Activated CD8-positive, alpha-beta memory T cell treated with anti-CD3 and anti-CD28 coated beads for 36 hours (primary cell): ENCODE measurements around the gene SSH3. TPM values are rescaled to one million over a fixed set of nuclear protein-coding genes. Genes with fewer than 3 reads are reported as not detected.

Experiments
- CTCF ChIA-PET: fragments of 350-600 bp; sonication (Branson Sonifier 250); formaldehyde crosslinking; loops from one replicate; lab custom pipeline; 2021; ENCODE audit warnings: antibody characterized with exemption; lab: Charles Lee
- POLR2A ChIA-PET: fragments of 350-600 bp; sonication (Branson Sonifier 250); formaldehyde crosslinking; loops from one replicate; lab custom pipeline; 2021; ENCODE audit warnings: antibody characterized with exemption; lab: Charles Lee
- total RNA-seq, 2 experiments: library from RNA; stranded (reverse); gene quantifications; one replicate each; pipeline ENCODE4 v1.2.3, GENCODE V29; 2021

The SSH3 gene
- total RNA-seq, 2 experiments from 2014 or later = 6.1 to 7.6 TPM

- ChIA-PET CTCF (interaction anchor here (0.6 to 7.4 kb wide), 13 partner anchors 11 to 117 kb away, joined by 3 to 92 read pairs (median 4); partner anchors contain the start of genes ANKRD13D and POLD4), POLR2A (interaction anchor here (0.6 to 2.7 kb wide), 3 partner anchors 12 to 52 kb away, joined by 3 to 23 read pairs (median 6); no protein-coding TSS in a partner anchor)
These were observed 37.5 kb upstream of the SSH3 start for GRCh38 chr11:67265633-67266448.

GRCh38 chr11:67266449-67267187, 36.7 kb upstream of the SSH3 start, which contains the start of gene GRK2:
TSS of gene GRK2 (plus strand) at chr11:67266473. CDS start at chr11:67266700, 227 bp downstream.
- ChIA-PET POLR2A (interaction anchor here (0.6 to 2.7 kb wide), 3 partner anchors 11 to 51 kb away, joined by 3 to 23 read pairs (median 6); no protein-coding TSS in a partner anchor), CTCF (interaction anchor here (1.0 to 7.5 kb wide), 8 partner anchors 11 to 116 kb away, joined by 3 to 72 read pairs (median 6); partner anchors contain the start of gene ANKRD13D)

GRCh38 chr11:67267188-67268080, 35.9 kb upstream of the SSH3 start:
- ChIA-PET POLR2A (interaction anchor here (0.7 to 7.3 kb wide), 7 partner anchors 10 to 170 kb away, joined by 3 to 73 read pairs (median 6); partner anchors contain the start of genes ANKRD13D and PTPRCAP), CTCF (interaction anchor here (0.6 to 7.5 kb wide), 16 partner anchors 8 to 136 kb away, joined by 3 to 72 read pairs (median 4); partner anchors contain the start of genes ANKRD13D and SSH3)

GRCh38 chr11:67268081-67268961, 35.0 kb upstream of the SSH3 start:
- CTCF ChIA-PET = interaction anchor here (0.6 to 7.5 kb wide), 13 partner anchors 9 to 135 kb away, joined by 3 to 72 read pairs (median 4); partner anchors contain the start of genes ANKRD13D and SSH3
- POLR2A ChIA-PET = interaction anchor here (0.7 to 7.3 kb wide), 6 partner anchors 9 to 169 kb away, joined by 3 to 73 read pairs (median 8); partner anchors contain the start of genes ANKRD13D and PTPRCAP

GRCh38 chr11:67268962-67269268, 34.4 kb upstream of the SSH3 start:
- ChIA-PET POLR2A (interaction anchor here (0.7 to 7.3 kb wide), 3 partner anchors 8 to 133 kb away, joined by 3 to 73 read pairs (median 11); partner anchors contain the start of genes ANKRD13D and PPP1CA), CTCF (interaction anchor here (1.9 to 7.5 kb wide), 3 partner anchors 8 to 46 kb away, joined by 8 to 72 read pairs (median 53); partner anchors contain the start of gene ANKRD13D)

GRCh38 chr11:67269401-67270255, 33.7 kb upstream of the SSH3 start:
- ChIA-PET POLR2A (interaction anchor here (0.7 to 7.3 kb wide), 2 partner anchors 17 to 132 kb away, joined by 3 to 73 read pairs; partner anchors contain the start of genes ANKRD13D and PPP1CA), CTCF (interaction anchor here (0.8 to 7.5 kb wide), 5 partner anchors 7 to 113 kb away, joined by 3 to 72 read pairs (median 11); partner anchors contain the start of gene ANKRD13D)

- POLR2A ChIA-PET = interaction anchor here (0.6 to 7.3 kb wide), 4 partner anchors 17 to 131 kb away, joined by 3 to 73 read pairs (median 6); partner anchors contain the start of genes ANKRD13D and PPP1CA
- CTCF ChIA-PET = interaction anchor here (0.6 to 7.5 kb wide), 7 partner anchors 8 to 102 kb away, joined by 4 to 72 read pairs (median 11); partner anchors contain the start of gene ANKRD13D
These were observed 32.8 kb upstream of the SSH3 start for GRCh38 chr11:67270256-67271204.

GRCh38 chr11:67271205-67271540, 32.2 kb upstream of the SSH3 start:
- CTCF ChIA-PET = interaction anchor here (1.1 to 7.5 kb wide), 8 partner anchors 9 to 81 kb away, joined by 3 to 72 read pairs (median 8); partner anchors contain the start of genes ANKRD13D and SSH3
- POLR2A ChIA-PET = interaction anchor here (0.6 to 7.3 kb wide), 7 partner anchors 9 to 130 kb away, joined by 3 to 73 read pairs (median 3); partner anchors contain the start of genes ANKRD13D and PPP1CA

GRCh38 chr11:67271541-67272284, 31.6 kb upstream of the SSH3 start:
- CTCF ChIA-PET = interaction anchor here (1.0 to 7.5 kb wide), 10 partner anchors 9 to 111 kb away, joined by 3 to 72 read pairs (median 5); partner anchors contain the start of genes ANKRD13D and SSH3
- POLR2A ChIA-PET = interaction anchor here (0.6 to 7.3 kb wide), 8 partner anchors 10 to 130 kb away, joined by 3 to 73 read pairs (median 4); partner anchors contain the start of genes ANKRD13D, PPP1CA and SSH3

- CTCF ChIA-PET = interaction anchor here (0.7 to 7.5 kb wide), 10 partner anchors 10 to 146 kb away, joined by 3 to 72 read pairs (median 6); partner anchors contain the start of genes ANKRD13D and SSH3
- POLR2A ChIA-PET = interaction anchor here (0.6 to 7.3 kb wide), 6 partner anchors 14 to 730 kb away, joined by 3 to 73 read pairs (median 10); partner anchors contain the start of genes ANKRD13D, PPP1CA and SSH3
These were observed 30.7 kb upstream of the SSH3 start for GRCh38 chr11:67272327-67273259.

- CTCF ChIA-PET = interaction anchor here (0.7 to 7.5 kb wide), 4 partner anchors 10 to 145 kb away, joined by 5 to 72 read pairs (median 32); partner anchors contain the start of gene ANKRD13D
- POLR2A ChIA-PET = interaction anchor here (0.6 to 7.3 kb wide), 2 partner anchors 14 to 729 kb away, joined by 19 to 73 read pairs; partner anchors contain the start of gene ANKRD13D
These were observed 29.9 kb upstream of the SSH3 start for GRCh38 chr11:67273260-67273990.
